GM18508 (cell line): ENCODE results near the gene DOCK4.
"Not testable (repeated sequence)": the region's sequence is repeated elsewhere in the genome, so short reads cannot be mapped to it uniquely, and the experiment has no call there.

Experiments
- ATAC-seq: cut with Tn5 transposase; IDR thresholded peaks from one replicate; pipeline ENCODE4 v1.9.1; 2021; ENCODE audit warnings: moderate number of reproducible peaks; ENCODE audit not compliant: insufficient read depth, unreplicated experiment

DOCK4 gene, protein sequence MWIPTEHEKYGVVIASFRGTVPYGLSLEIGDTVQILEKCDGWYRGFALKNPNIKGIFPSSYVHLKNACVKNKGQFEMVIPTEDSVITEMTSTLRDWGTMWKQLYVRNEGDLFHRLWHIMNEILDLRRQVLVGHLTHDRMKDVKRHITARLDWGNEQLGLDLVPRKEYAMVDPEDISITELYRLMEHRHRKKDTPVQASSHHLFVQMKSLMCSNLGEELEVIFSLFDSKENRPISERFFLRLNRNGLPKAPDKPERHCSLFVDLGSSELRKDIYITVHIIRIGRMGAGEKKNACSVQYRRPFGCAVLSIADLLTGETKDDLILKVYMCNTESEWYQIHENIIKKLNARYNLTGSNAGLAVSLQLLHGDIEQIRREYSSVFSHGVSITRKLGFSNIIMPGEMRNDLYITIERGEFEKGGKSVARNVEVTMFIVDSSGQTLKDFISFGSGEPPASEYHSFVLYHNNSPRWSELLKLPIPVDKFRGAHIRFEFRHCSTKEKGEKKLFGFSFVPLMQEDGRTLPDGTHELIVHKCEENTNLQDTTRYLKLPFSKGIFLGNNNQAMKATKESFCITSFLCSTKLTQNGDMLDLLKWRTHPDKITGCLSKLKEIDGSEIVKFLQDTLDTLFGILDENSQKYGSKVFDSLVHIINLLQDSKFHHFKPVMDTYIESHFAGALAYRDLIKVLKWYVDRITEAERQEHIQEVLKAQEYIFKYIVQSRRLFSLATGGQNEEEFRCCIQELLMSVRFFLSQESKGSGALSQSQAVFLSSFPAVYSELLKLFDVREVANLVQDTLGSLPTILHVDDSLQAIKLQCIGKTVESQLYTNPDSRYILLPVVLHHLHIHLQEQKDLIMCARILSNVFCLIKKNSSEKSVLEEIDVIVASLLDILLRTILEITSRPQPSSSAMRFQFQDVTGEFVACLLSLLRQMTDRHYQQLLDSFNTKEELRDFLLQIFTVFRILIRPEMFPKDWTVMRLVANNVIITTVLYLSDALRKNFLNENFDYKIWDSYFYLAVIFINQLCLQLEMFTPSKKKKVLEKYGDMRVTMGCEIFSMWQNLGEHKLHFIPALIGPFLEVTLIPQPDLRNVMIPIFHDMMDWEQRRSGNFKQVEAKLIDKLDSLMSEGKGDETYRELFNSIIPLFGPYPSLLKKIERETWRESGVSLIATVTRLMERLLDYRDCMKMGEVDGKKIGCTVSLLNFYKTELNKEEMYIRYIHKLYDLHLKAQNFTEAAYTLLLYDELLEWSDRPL (N-terminal part only)

DNA sequence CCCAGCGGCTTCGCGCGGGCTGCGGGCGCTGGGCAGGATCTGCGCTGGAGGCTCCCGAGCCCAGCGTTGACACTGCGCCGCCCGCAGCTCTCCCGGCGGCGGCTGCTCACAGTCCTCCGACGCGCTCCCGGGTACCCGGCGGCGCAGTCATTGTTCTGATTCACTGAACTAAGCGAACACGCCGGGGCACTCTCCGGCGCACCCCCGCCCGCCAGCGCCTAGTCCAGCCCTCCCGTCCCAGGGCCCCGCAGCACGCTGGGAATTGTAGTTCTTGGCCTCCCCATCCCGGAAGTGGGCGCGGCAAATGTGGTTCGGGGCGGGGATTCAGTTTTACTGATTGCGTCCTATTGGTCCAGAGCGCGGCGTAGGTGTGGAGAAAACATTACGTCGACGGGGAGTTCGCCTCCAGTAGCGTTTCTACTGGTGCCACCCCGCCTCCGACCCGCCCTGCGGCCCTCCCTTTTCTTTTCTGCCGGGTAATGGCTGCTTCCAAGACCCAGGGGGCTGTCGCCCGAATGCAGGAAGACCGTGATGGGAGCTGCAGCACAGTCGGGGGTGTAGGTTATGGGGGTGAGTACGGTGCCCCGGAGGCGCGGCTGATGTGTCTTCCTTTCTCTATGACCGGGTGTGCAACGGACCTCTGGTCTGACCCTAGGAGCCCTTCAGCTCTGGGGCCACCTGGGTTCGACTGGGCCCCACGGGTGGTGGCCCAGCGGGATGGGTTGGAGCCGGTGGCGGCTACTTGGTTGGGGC, at the start of gene DOCK4, which contains the start of gene ZNF277:
TSS of gene DOCK4 (minus strand) at position 162 of the 753 bp plus-strand sequence. CDS start 261 bp downstream, outside the sequence.
TSS of gene ZNF277 (plus strand) at position 458 of the 753 bp plus-strand sequence. CDS start at position 480, 22 bp downstream.
- ATAC-seq = peak; percentile 95

DNA sequence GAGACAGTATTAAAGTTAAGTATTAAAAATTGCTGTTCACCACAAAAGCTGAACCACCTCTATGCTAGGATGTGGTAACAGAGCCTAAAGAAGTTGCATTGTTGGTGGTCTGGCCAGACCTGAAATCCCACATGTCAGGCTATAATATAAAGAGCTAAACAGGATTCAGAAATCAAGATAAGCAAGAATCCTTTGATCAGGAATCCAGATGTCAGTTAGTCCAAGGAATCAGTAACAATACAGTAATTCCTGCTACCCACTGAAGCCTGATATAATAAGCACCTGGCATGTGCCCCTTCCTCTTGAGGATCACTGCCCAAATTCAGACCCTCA, 49.2 kb upstream of the DOCK4 start:
- no peak for ATAC-seq

DNA sequence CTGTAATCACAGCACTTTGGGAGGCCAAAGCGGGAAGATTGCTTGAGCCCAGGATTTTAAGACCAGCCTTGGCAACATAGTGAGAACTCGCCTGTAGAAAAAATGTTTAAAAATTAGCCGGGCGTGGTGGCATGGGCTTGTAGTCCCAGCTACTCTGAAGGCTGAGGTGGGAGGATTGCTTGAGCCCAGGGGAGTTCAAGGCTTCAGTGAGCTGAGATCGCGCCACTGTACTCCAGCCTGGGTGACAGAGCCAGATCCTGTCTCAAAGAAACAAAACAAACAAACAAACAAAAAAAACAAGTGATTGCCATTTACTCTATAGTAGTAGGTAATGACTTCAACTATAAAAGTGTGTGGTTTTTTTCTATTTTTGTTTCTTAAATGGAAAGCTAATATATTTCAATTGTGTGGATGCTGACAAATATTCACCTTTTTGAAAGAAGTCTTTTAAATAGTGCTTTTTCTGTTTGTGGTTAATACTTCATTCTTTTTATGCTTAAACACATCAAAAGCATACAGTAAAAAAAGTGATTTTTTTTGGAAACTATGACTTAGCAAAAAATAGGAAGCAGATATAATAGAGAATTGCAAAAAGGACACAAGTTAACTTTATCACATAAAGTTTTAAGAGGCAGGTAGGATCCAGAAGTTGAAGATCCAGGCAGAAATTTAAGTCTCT, 48.6 kb upstream of the DOCK4 start:
- ATAC-seq = no peak

DNA sequence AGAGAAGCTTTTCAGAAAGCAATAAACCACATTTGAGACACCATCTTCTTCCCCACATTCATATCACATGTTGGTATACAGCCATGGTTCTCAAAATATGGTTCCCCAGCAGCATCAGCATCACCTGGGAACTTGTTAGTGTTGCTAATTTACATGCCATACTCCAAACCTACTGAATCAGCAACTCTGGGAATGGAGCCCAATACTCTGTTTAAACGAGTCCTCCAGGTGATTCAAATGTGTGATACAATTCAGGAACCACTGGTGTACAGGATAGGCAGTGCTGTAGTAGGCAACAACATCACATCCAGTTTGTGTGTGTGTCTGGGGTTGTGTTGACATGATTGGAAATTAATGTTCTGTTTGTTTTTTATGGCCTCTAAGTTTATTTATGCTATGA, 48.0 kb upstream of the DOCK4 start:
- ATAC-seq = no peak

DNA sequence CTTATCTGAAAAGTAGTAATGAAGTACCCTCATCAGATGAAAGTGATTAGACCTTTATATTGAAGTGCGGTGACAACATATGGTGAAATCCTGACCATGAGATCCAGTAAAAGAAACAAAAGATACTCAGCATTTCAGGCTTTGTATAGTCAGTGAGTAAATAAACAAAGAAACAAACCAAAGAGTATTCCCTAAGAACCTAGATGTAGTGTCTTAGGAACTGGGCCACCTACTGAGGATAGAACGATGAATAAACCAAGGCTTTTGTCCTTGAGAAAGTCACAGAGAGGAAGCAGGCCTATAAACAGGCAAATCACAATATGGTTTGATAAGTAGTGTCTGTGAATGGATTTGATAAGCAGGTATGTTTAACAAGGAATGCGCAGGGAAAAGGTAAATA, 46.5 kb upstream of the DOCK4 start:
- no peak for ATAC-seq

DNA sequence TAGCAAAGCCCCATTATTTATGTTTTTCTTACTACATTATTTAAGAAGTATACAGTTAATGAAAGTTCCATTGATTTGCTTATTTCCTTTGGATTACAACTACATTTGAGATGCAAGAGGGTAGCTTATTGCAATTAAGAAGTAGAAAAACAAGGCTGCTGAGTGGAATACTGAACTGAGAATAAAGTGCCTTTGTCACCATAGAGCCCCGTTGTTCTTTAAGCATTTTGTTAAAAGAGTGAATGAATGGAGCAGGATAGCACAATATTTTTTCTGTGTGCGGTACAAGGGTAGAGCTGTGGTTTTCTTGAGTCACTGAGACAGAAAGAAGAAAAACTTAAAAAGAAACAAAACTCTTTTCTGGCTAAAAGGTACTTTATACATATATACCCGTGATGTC, 45.9 kb upstream of the DOCK4 start:
- ATAC-seq = no peak

DNA sequence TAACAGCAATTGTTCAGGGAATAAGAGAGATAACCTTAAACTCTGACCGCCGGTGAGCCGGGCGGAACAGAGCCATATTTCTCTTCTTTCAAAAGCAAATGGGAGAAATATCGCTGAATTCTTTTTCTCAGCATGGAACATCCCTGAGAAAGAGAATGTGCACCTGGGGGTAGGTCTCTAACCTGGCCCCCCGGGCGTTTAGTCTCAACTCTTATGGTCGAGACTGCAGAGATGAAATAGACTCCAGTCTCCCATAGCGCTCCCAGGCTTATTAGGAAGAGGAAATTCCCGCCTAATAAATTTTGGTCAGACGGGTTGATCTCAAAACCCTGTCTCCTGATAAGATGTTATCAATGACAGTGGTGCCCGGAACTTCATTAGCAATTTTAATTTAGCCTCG, 43.8 kb upstream of the DOCK4 start:
- not testable (repeated sequence) for ATAC-seq

DNA sequence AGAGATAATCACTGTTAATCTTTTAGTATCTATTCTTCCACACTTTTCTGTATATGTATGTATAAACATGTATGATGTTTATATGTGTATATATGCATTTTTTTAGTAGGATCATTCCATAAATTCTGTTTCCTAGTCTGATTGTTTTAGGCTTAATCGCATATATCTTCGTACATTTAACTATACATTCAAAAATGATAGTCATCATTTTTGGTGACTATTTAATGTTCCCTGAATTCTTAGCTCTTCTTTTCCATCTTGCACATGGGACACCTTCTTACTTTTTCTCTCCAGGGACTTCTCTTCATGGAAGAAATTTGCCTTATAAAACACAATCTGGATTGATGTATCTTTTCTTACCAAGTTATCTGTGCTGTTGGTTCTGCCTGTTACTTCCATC, 42.4 kb upstream of the DOCK4 start:
- no peak for ATAC-seq

DNA sequence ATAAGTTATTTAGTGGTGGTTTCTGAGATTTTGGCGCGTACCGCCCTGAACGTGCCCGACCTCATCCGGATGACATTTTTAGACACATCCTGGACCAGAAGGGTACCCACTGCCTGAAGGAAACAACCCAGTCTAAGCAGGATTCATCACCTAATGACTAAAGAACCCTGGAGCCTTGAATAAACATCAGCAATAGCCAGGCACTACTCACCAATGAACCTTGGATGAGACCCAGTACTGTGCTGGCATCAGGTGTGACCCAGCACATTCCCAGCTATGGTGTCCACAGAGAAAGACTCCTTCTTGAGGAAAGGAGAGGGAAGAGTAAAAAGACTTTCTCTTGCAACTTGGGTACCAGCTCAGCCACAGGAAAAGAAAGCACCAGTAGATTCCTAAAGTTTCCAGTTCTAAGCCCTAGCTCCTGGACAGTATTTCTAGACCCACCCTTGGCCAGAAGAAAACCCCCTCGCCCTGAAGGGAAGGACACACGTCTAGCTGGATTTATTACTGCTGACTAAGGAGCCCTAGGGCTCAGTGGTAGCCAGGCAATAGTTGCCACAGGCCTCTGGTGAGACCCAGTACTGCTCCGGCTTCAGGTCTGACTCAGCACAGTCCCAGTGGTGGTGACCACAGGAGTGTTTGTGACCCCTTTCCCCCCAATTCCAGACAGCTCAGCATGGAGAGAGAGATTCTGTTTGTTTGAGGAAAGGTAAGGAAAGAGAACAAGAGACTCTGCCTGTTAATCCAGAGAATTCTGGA, 32.8 kb upstream of the DOCK4 start:
- no peak for ATAC-seq

DNA sequence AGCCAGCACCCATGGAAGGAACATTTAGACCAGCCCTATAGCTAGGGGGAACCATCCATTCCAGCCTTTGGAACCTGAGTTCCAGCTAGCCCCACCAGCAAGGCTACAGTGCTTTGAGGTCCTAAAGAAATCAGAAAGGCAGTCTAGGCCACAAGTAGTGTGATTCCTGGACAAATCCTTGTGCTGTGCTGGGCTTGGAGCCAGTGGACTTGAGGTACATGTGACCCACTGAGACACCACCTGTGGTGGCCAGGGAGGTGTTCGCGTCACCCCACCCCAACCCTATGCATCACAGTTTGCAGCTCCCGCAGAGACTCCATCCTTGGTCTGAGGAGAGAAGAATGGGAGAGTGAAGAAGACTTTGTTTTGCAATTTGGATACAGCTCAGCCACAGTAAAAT, 32.1 kb upstream of the DOCK4 start:
- no peak for ATAC-seq

DNA sequence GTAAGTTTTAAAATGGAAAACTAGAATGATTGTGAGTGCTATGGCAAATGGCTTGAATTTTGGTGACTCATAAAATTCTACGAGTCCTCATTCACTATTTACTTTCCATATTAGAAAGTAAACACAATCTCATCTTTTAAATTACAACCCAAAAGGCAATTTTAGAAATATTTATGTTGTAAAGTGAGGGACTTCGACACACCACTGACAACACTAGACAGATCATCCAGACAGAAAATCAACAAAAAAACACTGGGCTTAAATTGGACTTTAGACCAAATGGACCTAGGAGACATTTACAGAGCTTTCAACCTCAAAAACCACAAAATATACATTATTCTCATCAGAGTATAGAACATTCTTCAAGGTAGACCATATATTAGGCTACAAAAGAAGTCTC, 30.4 kb upstream of the DOCK4 start:
- ATAC-seq = no peak

DNA sequence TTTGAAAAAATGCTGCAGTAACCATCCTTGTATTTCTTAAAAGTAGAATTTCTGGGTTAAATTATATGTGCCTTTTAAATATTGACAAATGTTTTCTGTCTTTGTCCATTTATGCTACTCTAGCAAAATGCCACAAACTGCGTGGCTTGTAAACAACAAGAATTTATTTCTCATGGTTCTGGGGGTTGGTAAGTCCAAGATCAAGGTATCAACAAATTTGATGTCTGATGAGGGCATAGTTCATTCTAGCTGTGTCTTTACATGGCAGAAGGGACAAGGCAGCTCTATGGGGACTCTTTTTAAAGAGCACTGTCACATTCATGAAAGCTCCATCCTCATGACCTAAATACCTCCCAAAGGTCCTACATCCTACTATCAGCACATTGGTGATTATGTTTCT, 27.9 kb upstream of the DOCK4 start:
- no peak for ATAC-seq

DNA sequence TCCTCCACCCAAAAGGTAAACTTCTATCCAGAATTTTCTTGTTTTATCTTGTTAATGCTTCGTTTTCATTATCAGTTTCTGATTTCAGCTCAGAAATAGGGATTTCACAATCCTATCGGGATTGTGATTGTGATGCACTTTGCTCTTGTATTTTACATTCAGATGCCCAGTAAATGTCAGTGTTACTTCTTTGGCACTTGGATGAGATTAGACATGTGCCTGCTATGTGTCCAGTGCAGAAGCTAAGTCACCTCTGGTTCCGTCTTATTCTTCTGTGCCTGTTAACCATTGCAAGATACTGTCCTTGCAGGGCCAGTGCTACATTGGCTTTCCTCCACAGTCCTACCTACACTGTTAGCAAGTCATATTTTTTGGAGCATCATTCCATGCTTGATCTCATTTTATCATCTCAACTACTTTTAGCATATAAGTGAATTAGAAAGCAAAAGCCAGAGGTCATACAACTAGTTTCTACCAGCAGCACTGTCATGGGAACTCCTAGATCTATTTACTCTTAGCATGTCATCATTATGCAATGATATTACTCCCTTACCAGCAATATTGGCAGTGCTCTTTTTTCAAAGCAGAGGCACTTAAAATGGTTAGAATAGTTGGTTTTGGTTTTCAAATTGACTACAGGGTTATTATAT, 27.0 kb upstream of the DOCK4 start:
- ATAC-seq = no peak

DNA sequence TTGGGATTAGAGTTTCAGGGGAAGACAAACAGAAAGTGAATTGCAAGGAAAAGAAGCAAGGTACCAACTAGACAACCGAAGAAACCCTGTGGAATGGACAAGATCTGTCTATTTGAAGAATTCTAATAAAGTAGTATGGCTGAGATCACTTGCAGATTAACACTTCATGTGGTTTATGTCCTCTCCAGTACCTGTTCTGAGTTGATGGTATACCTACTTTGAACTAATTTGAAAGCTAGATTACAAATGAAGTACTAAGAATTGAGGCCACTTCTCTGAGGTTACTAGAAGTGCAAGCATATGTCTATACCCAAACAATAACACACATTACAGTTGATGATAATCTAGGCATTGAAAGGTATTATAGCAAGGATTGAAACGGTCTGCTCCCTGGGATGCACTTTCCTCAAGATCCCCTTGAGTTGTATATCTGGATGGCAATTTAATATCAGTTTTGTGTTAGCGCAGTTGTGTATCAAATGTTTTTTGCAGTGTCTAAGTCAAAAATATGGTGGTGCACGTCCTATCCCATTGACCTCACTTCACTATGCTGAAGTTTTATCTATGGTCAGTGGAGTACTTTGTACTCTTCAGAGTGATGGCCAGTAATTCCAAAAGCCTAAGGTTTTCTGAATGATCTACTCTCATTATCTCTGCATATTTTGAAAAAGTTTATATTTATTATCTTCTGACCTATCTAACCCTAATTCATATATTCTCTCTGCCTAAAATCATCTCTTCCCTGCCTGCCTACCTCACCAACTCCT, 26.2 kb upstream of the DOCK4 start:
- ATAC-seq = no peak

DNA sequence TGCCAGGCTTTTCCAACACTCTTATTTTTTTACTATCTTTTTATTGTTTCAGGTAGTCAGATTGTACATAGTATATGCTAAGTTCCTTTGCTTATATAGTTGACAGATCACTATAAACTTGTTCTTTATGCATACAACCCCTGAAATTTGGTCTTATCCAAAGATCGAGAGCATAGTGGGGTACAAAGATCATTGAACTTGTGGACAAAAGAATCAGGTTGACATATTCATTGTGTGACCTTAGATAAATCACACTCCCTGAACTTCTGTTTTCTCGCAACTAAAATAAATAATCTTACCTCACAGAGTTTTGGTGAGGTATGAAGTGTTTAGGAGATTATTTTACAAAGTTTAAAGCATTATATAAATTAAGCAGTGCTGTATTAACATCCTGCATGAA, 22.4 kb upstream of the DOCK4 start:
- no peak for ATAC-seq

DNA sequence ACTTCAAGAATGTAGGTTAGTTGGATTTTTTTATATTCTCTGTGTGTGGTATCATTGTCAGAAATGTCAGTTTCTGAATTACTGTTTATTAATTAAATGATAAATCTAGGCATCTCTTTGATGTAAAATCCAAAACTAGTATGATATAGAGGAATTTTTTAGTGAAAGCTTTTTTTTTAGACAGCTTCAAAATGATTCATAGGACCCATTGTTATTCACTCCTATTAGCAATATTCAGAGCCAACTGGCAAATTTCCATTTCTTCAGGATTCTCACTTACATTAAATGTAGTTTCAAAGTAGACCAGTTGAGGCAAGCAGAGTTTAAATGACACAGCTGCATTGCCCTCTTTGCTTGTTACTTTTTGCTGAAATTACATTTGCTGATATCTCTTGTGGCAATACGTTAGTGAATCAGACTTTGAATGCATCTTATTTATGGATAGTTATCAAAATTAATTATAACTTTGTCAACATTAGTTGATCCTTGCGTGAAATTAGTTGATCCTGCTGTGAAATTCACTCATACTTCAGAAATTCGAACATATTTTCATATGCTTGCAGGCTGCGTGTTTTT, 20.6 kb upstream of the DOCK4 start:
- ATAC-seq = no peak

DNA sequence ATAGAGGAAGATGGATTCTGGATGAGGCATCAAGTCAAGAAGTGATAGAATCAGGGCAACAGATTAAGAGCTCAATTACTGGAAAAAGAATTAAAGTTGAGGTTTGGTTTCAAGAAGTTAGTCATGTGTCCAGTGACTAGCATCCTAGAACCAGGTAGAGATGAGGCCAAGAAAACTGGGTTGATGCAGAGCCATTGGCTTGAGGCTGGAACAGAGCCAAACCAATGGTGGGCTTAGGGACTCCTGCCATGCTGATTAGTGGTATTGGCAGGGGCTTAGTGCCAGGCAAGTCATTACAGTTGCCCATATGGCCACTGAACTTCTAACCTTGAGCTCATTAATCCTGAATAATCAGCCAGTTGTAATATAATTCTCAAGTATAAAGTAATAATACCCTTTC, 18.8 kb upstream of the DOCK4 start:
- ATAC-seq = no peak
